ENCODE results near the gene HES2.
"Not testable (repeated sequence)": the region's sequence is repeated elsewhere in the genome, so short reads cannot be mapped to it uniquely, and the experiment has no call there.

GRCh38 chr1:6363085-6363884 is 56.4 kb downstream of the HES2 start:
- not testable (repeated sequence) for TF ChIP-seq TEAD4 (IDR thresholded peaks at IDR 0.05); EP300 (IDR thresholded peaks at IDR 0.05; ENCODE audit: borderline replicate concordance); REST (IDR thresholded peaks at IDR 0.05; ENCODE audit: low read depth); ZBTB7A (IDR thresholded peaks at IDR 0.05; ENCODE audit: low read depth); TCF12 (IDR thresholded peaks at IDR 0.05; ENCODE audit: low read depth); MAX (IDR thresholded peaks at IDR 0.05); YY1 (IDR thresholded peaks at IDR 0.05; ENCODE audit: low read depth)
- peak; percentile 71 for TF ChIP-seq USF1 (IDR thresholded peaks at IDR 0.05)
